ENCODE results near the gene CELF5.

The CELF5 gene

DNA sequence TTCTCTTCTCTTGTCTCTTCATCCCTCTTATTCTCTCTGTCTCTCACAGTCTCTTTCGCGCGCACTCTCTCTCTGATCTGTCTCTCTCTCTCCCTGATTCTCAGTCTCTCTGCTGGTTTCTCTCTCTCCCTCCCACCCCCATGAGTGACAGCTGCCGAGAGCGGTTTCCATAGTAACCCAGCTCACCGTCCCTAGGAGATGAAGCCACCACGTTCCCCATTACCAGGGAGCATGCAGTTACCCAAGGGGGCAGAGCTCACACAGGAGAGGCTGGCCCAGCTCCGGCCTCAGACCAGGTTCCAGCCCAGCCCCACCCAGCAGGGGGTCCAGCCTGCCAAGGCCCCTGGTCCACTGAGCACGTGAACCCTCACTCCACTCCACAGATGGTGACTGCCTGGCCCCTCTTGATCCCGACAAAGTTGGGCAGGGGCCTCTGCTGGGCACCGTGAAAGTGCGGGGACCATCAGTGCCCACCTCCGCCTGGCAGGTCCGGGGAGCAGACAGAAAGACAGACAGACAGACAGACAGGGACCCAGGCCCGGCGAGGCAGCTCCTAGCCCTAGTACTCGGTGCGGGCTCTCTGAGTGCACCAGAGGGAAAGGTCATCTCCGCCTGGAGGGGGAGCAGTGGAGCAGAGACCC is 50.6 kb downstream of the CELF5 start:
- H3K27me3 ChIP-seq, result peaks cover 7% of the 10 kb centered on the region
- H3K36me3 ChIP-seq, result no peaks in the 10 kb centered on the region
- TF ChIP-seq, protein P1, sequence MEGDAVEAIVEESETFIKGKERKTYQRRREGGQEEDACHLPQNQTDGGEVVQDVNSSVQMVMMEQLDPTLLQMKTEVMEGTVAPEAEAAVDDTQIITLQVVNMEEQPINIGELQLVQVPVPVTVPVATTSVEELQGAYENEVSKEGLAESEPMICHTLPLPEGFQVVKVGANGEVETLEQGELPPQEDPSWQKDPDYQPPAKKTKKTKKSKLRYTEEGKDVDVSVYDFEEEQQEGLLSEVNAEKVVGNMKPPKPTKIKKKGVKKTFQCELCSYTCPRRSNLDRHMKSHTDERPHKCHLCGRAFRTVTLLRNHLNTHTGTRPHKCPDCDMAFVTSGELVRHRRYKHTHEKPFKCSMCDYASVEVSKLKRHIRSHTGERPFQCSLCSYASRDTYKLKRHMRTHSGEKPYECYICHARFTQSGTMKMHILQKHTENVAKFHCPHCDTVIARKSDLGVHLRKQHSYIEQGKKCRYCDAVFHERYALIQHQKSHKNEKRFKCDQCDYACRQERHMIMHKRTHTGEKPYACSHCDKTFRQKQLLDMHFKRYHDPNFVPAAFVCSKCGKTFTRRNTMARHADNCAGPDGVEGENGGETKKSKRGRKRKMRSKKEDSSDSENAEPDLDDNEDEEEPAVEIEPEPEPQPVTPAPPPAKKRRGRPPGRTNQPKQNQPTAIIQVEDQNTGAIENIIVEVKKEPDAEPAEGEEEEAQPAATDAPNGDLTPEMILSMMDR (IDR thresholded peaks at IDR 0.05; ENCODE audit: low read depth, low read length), result peak; percentile 74; the same call in 1 of the 2 replicates
- H3K4me1 ChIP-seq, result no peaks in the 10 kb centered on the region; the same call in 1 of the 2 replicates
- DNase-seq, result peak; percentile 46
- H3K4me3 ChIP-seq (ENCODE audit: low read depth, low read length), result peak overlapping the region; percentile 55
- no peaks in the 10 kb centered on the region for H3K9me3 ChIP-seq

DNA sequence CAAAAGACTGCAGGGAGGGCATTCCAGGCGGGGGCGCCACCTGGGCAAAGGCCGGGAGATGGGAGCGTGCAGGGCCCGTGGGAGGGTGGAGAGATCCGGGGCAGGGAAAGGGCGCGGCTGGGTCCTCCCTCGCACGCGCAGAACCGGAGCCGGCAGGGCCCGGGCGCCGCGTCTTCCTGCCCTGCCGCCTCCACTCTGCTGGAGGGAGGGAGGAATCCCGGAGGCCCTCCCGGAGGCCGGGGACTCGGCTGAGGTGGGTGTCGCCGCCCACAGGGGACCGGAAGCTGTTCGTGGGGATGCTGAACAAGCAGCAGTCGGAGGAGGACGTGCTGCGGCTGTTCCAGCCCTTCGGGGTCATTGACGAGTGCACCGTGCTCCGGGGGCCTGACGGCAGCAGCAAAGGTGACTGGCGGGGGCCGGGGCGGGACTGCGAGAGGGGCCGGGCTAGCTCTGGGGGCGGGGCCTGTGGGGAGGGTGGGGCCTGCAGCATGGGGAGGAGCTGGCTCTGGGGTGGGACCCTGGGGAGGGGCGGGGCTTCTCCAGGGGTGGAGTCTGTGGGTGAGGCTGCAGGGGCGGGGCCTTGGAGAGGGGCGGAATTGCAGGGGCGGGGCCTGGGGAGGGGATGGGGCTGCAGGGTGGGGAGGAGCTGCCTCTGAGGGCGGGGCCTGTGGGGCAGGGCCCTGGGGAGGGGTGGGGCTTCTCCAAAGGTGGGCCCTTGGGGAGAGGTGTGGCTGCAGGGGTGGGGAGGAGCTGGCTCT is 51.3 kb downstream of the CELF5 start:
- H3K36me3 ChIP-seq, result no peaks in the 10 kb centered on the region
- H3K27me3 ChIP-seq, result no peaks in the 10 kb centered on the region; the same call in 1 of the 2 replicates
- no peaks in the 10 kb centered on the region for H3K9me3 ChIP-seq
- no peaks in the 10 kb centered on the region; the same call in 1 of the 2 replicates for H3K4me1 ChIP-seq
- peak overlapping the region; percentile 55 for H3K4me3 ChIP-seq (ENCODE audit: low read depth, low read length)
- peak; percentile 99 for DNase-seq
- TF ChIP-seq, protein P1 (IDR thresholded peaks at IDR 0.05; ENCODE audit: low read depth, low read length), result no peak; the same call in 1 of the 2 replicates

DNA sequence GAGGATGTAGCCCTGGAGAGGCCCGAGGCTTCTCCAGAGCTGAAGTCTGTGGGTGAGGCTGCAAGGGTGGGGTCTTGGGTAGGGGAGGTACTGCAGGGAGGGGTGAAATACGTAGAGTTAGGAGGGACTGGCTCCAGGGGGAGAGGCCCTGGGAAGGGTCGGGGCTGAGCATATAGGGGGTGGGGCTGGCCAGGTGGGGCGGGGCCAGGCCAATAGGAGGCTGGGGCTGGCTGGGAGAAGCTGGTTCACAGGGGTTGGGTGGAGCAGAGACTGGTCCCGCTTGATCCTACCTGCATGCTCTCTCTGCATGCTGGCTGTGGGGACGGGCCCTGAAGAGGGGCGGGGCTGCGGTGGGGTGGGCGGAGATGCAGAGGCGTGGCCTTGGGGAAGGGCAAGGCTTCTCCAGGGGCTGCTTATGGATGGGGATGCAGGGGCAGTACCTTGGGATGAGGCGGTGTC is 51.9 kb downstream of the CELF5 start:
- Histone ChIP-seq H3K9me3 (no peaks in the 10 kb centered on the region), H3K27me3 (no peaks in the 10 kb centered on the region), H3K4me1 (no peaks in the 10 kb centered on the region; the same call in 1 of the 2 replicates), H3K4me3 (ENCODE audit: low read depth, low read length) (no peak overlapping the region), H3K36me3 (no peaks in the 10 kb centered on the region)
- peak; percentile 77 for DNase-seq
- TF ChIP-seq, protein P1 (IDR thresholded peaks at IDR 0.05; ENCODE audit: low read depth, low read length), result no peak

DNA sequence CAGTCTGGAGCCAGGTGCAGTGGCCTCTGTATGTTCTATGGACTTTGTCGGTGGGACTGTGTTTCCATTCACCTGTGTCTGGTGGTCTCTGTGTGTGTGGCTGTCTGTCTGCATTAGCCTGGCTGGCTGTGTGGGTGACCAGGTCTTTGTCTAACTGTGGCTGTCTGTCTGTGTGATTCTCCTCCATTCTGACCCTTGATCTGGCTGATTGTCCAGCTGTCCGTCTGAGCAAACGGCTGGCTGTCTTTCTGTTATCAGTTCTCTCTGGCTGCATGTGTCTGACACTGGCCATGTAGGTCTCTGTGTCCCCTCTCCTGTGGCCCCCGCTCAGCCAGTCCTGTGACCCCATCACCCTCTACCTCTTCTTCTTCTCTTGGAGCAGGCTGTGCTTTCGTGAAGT is 53.2 kb downstream of the CELF5 start:
- H3K9me3 ChIP-seq, result no peaks in the 10 kb centered on the region
- DNase-seq, result no peak
- H3K27me3 ChIP-seq, result no peaks in the 10 kb centered on the region
- no peaks in the 10 kb centered on the region for H3K36me3 ChIP-seq
- no peak overlapping the region for H3K4me3 ChIP-seq (ENCODE audit: low read depth, low read length)
- H3K4me1 ChIP-seq, result no peaks in the 10 kb centered on the region; the same call in 1 of the 2 replicates
- TF ChIP-seq, protein P1 (IDR thresholded peaks at IDR 0.05; ENCODE audit: low read depth, low read length), result no peak

DNA sequence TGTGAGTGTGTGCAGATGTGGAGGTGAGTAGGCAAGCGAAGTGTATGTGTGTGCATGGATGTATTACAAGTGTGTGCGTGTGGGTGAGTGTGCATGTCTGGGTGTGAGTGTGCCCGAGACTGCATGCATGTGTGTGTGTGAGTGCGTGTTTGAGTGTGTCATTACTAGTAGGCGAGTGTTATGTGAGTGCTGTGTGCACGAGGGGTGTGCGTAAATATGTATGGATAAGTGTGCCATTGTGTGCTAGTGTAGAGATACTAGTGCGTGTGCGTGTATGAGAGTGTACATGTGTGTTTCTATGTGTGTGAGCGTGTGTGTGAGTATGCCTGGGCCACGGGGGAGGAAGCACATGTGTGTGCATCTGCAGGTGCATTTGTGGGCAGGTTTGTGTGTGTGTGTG is 53.8 kb downstream of the CELF5 start:
- Histone ChIP-seq H3K4me3 (ENCODE audit: low read depth, low read length) (no peak overlapping the region), H3K9me3 (no peaks in the 10 kb centered on the region), H3K27me3 (no peaks in the 10 kb centered on the region), H3K36me3 (no peaks in the 10 kb centered on the region), H3K4me1 (no peaks in the 10 kb centered on the region; the same call in 1 of the 2 replicates)
- DNase-seq, result no peak
- TF ChIP-seq, protein P1 (IDR thresholded peaks at IDR 0.05; ENCODE audit: low read depth, low read length), result no peak

DNA sequence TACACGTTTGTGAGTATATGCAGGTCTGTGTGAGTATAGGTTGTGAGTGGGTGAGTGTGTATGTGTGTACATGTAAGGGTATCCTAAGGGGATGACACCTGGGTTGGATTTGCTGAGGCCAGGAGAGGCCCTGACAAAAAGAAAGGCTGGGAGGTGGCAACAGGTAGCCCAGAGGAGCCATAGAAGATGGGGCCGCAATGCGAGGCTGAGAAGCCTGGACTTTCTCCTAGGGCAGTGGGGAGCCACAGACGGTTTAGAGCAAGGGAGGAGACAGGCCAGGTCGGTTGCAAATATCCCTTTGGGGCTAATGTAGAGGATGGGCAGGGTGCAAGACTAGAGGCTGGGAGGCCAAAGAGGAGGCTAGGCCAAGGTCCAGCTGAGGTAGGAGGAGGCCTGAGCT is 54.3 kb downstream of the CELF5 start:
- Histone ChIP-seq H3K4me1 (no peaks in the 10 kb centered on the region; the same call in 1 of the 2 replicates), H3K36me3 (no peaks in the 10 kb centered on the region), H3K27me3 (no peaks in the 10 kb centered on the region), H3K9me3 (no peaks in the 10 kb centered on the region), H3K4me3 (ENCODE audit: low read depth, low read length) (no peak overlapping the region)
- no peak for DNase-seq
- TF ChIP-seq, protein P1 (IDR thresholded peaks at IDR 0.05; ENCODE audit: low read depth, low read length), result no peak

Data from BE2C (cell line).